ES-I3 (cell line): ENCODE measurements around the gene GTF2F2.
"Not testable (repeated sequence)": the region's sequence is repeated elsewhere in the genome, so short reads cannot be mapped to it uniquely, and the experiment has no call there.

Experiments
- H3K36me3 ChIP-seq: 2 replicates; pipeline ENCODE4 v1.6.1; 2013; ENCODE audit warnings: mild to moderate bottlenecking, low read length, control low read depth, moderate library complexity; ENCODE audit not compliant: insufficient read depth
- H3K4me1 ChIP-seq: 2 replicates; pipeline ENCODE4 v1.6.1; 2013; ENCODE audit warnings: mild to moderate bottlenecking, control low read depth, low read length; ENCODE audit not compliant: insufficient read depth
- H3K9ac ChIP-seq: 2 replicates; pipeline ENCODE4 v1.6.1; 2013; ENCODE audit warnings: low read depth, mild to moderate bottlenecking, low read length, moderate library complexity
- H3K9me3 ChIP-seq: 2 replicates; pipeline ENCODE4 v1.6.1; 2013; ENCODE audit warnings: mild to moderate bottlenecking, low read length, moderate library complexity; ENCODE audit not compliant: control insufficient read depth, insufficient read depth

GTF2F2 gene

GRCh38 chr13:45225370-45225769 lies 105.1 kb downstream of the GTF2F2 start:
- Histone ChIP-seq H3K9me3 (no peaks in the 10 kb centered on the region), H3K4me1 (peaks cover 4% of the 10 kb centered on the region; the same call in 1 of the 2 replicates), H3K9ac (no peak overlapping the region), H3K36me3 (no peaks in the 10 kb centered on the region; the same call in 1 of the 2 replicates)

GRCh38 chr13:45226024-45226423 lies 105.7 kb downstream of the GTF2F2 start:
- no peak overlapping the region for H3K9ac ChIP-seq
- H3K9me3 ChIP-seq: no peaks in the 10 kb centered on the region
- H3K4me1 ChIP-seq: peaks cover 4% of the 10 kb centered on the region; the same call in 1 of the 2 replicates
- H3K36me3 ChIP-seq: no peaks in the 10 kb centered on the region; the same call in 1 of the 2 replicates

- Histone ChIP-seq H3K9ac (no peak overlapping the region), H3K4me1 (peaks cover 4% of the 10 kb centered on the region; the same call in 1 of the 2 replicates), H3K9me3 (no peaks in the 10 kb centered on the region), H3K36me3 (no peaks in the 10 kb centered on the region)
These were observed 107.7 kb downstream of the GTF2F2 start for GRCh38 chr13:45228002-45228401.

- no peak overlapping the region for H3K9ac ChIP-seq
- no peaks in the 10 kb centered on the region for H3K9me3 ChIP-seq
- H3K36me3 ChIP-seq: no peaks in the 10 kb centered on the region
- peaks cover 4% of the 10 kb centered on the region; the same call in 1 of the 2 replicates for H3K4me1 ChIP-seq
These were observed 108.9 kb downstream of the GTF2F2 start for GRCh38 chr13:45229172-45229571.

GRCh38 chr13:45231305-45231704 lies 111.0 kb downstream of the GTF2F2 start:
- no peak overlapping the region for H3K9ac ChIP-seq
- no peaks in the 10 kb centered on the region for H3K36me3 ChIP-seq
- no peaks in the 10 kb centered on the region for H3K9me3 ChIP-seq
- H3K4me1 ChIP-seq: no peaks in the 10 kb centered on the region

- no peaks in the 10 kb centered on the region for H3K9me3 ChIP-seq
- no peaks in the 10 kb centered on the region for H3K4me1 ChIP-seq
- H3K36me3 ChIP-seq: no peaks in the 10 kb centered on the region
- no peak overlapping the region for H3K9ac ChIP-seq
These were observed 111.4 kb downstream of the GTF2F2 start for GRCh38 chr13:45231722-45232121.

GRCh38 chr13:45232591-45232990 lies 112.3 kb downstream of the GTF2F2 start:
- Histone ChIP-seq H3K4me1 (no peaks in the 10 kb centered on the region), H3K9ac (no peak overlapping the region), H3K9me3 (no peaks in the 10 kb centered on the region), H3K36me3 (no peaks in the 10 kb centered on the region)

GRCh38 chr13:45238945-45239795 lies 118.9 kb downstream of the GTF2F2 start:
- H3K9ac ChIP-seq: no peak overlapping the region
- no peaks in the 10 kb centered on the region for H3K4me1 ChIP-seq
- H3K36me3 ChIP-seq: no peaks in the 10 kb centered on the region
- H3K9me3 ChIP-seq: no peaks in the 10 kb centered on the region

- Histone ChIP-seq H3K9ac (no peak overlapping the region), H3K9me3 (no peaks in the 10 kb centered on the region), H3K4me1 (no peaks in the 10 kb centered on the region), H3K36me3 (no peaks in the 10 kb centered on the region)
These were observed 119.8 kb downstream of the GTF2F2 start for GRCh38 chr13:45240143-45240542.

GRCh38 chr13:45242070-45242469 lies 121.8 kb downstream of the GTF2F2 start:
- Histone ChIP-seq H3K4me1 (no peaks in the 10 kb centered on the region), H3K9ac (no peak overlapping the region), H3K36me3 (no peaks in the 10 kb centered on the region), H3K9me3 (no peaks in the 10 kb centered on the region)

GRCh38 chr13:45242524-45242923 lies 122.2 kb downstream of the GTF2F2 start:
- no peaks in the 10 kb centered on the region for H3K36me3 ChIP-seq
- no peaks in the 10 kb centered on the region for H3K9me3 ChIP-seq
- H3K9ac ChIP-seq: no peak overlapping the region
- H3K4me1 ChIP-seq: no peaks in the 10 kb centered on the region

- H3K9ac ChIP-seq: no peak overlapping the region
- no peaks in the 10 kb centered on the region for H3K36me3 ChIP-seq
- H3K9me3 ChIP-seq: no peaks in the 10 kb centered on the region
- H3K4me1 ChIP-seq: no peaks in the 10 kb centered on the region
These were observed 122.8 kb downstream of the GTF2F2 start for GRCh38 chr13:45243077-45243476.

- H3K36me3 ChIP-seq, H3K4me1 ChIP-seq: not testable (repeated sequence)
These were observed 124.4 kb downstream of the GTF2F2 start for GRCh38 chr13:45244736-45245135.

GRCh38 chr13:45249662-45250061 lies 129.4 kb downstream of the GTF2F2 start:
- Histone ChIP-seq H3K9me3 (no peaks in the 10 kb centered on the region), H3K4me1 (no peaks in the 10 kb centered on the region), H3K9ac (no peak overlapping the region), H3K36me3 (no peaks in the 10 kb centered on the region)

More at GRCh38 chr13:45244736-45245135, 124.4 kb downstream of the GTF2F2 start:
- not testable (repeated sequence) for H3K9ac ChIP-seq, H3K9me3 ChIP-seq

GRCh38 chr13:45254396-45254795 lies 134.1 kb downstream of the GTF2F2 start:
- H3K36me3 ChIP-seq: no peaks in the 10 kb centered on the region
- no peak overlapping the region for H3K9ac ChIP-seq
- H3K9me3 ChIP-seq: no peaks in the 10 kb centered on the region
- H3K4me1 ChIP-seq: no peaks in the 10 kb centered on the region
